ENCODE data around the gene RNF157.

RNF157 gene

DNA sequence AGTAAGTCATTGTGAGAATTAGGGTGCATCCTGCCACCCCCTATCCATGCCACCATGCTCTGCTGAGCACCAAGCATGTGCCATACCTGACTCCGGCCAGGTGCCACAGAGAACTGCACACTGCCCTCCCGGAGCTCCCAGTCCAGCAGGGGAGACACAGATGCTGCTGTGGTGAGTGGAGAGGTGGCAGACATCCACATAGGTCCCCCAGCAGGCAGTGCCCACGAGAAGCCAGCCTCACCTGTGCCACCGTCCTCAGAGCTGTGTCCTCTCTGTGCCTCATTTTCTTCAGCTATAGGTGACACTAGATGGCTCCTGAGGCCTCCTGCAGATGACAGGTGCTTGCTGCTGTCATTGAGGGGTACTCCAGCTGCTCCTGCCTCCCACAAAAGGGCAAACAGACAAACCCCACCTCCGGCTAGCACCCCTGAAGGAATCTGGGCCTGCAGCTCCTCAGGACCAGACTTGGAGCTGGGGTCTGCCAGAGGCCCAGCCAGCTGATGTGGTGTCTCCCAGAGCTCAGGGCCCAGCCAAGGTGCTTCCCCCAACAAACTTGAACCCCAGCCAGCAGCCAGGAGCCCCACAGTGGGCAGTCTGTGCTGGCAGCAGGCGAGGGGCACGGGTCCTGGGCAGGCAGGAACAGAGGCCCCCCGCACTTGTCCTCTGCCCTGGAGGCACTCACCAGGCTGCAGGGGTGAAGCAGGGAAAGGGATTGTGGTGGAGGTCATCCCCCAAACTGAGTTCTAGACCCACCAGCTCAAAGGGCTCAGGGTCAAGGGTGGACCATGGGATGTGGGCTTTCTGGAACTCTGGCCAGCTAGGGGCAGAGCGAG is 116.3 kb downstream of the RNF157 start:
- DNase-seq (ENCODE audit: low read depth in 2 of 2): no peak

DNA sequence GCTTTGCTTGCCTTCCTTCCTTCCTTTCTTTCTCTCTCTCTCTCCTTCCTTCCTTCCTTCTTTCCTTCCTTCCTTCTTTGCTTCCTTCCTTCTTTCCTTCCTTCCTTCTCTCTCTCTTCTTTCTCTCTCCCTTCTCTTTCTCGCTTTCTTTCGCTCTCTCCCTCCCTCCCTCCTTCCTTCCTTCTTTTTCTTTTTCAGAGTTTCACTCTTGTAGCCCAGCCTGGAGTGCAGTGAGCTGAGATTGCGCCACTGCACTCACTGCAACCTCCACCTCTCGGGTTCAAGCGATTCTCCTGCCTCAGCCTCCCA is 117.1 kb downstream of the RNF157 start:
- no peak for DNase-seq (ENCODE audit: low read depth in 2 of 2)

DNA sequence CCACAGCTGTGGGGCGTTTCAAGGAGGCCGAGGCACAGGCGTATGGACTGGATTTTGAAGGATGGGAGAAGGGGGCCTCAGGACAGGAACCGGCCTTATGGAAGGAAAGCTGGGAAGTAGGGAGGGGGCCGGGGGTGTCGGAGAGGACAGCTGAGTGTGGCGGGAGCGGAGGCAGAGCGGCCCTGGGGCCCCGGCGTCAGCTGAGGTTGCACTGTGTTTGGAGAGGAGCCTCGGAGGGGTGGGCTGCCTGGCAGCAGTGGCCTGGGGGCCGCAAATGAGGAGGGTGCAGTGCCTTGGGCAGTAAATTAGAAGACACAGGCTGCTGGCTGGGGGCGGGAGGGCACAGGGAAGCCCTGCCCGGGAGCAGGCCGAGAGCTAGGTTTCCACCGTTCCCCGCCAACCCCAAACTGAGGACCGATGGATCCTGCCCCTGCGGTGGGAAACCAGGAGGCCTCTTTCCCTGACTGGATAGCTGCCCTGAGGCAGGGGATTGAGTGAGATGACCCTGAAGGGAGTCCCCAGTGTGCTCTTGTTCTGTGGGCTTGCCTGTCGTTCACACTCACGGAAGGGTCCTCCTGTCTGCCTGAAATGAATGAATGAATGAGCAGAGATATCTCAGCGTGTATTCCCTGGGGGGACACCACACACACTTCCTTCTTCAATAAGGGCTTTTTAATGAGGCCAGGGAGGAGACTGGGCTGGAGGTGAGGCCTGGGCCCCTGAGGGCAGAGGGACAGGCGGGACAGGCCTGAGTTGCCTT is 117.7 kb downstream of the RNF157 start:
- no peak for DNase-seq (ENCODE audit: low read depth in 2 of 2)

DNA sequence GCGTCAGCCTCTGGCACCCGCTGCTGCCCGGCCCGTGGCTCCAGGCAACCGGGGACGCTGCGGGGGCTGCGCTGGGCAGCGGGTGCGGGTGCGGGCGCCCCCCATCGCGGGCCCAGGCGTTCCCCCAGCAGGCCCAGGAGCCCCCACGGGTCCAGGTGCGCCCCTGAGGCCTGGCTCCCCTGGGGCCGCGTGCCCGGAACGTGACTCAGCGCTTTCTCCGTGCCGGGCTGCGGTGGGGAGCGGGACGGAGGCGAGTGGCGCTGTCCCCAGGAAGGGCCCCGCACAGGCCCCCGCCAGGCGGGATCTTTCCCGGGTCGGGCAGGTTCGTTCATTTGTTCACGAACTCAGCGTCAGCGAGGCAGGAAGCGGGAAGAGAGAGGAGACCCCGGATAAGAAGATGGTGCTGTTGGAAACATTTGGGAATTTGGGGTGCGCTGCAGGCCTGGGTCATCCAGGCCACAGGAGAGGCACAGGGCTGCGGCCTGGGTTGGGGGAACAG is 118.3 kb downstream of the RNF157 start:
- DNase-seq (ENCODE audit: low read depth in 2 of 2): peak in 1 of 2 donors; percentile 30

DNA sequence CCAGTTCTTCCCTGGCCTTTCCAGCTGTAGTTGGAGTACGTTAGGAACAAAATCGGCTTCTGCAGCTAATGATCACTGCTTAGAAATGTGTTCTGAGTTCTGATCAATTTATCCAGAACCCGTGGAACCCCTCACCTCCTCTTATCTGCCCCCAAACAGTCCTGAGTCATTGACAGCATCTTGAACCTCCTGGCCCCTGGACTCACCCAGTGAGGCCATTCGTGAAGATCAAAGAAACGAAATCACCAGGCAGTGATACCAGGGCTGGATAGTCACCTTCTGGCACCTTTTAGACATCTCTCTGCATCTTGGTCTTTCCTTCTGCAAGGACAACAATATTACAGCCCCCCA is 119.7 kb downstream of the RNF157 start:
- no peak for DNase-seq (ENCODE audit: low read depth in 2 of 2)

DNA sequence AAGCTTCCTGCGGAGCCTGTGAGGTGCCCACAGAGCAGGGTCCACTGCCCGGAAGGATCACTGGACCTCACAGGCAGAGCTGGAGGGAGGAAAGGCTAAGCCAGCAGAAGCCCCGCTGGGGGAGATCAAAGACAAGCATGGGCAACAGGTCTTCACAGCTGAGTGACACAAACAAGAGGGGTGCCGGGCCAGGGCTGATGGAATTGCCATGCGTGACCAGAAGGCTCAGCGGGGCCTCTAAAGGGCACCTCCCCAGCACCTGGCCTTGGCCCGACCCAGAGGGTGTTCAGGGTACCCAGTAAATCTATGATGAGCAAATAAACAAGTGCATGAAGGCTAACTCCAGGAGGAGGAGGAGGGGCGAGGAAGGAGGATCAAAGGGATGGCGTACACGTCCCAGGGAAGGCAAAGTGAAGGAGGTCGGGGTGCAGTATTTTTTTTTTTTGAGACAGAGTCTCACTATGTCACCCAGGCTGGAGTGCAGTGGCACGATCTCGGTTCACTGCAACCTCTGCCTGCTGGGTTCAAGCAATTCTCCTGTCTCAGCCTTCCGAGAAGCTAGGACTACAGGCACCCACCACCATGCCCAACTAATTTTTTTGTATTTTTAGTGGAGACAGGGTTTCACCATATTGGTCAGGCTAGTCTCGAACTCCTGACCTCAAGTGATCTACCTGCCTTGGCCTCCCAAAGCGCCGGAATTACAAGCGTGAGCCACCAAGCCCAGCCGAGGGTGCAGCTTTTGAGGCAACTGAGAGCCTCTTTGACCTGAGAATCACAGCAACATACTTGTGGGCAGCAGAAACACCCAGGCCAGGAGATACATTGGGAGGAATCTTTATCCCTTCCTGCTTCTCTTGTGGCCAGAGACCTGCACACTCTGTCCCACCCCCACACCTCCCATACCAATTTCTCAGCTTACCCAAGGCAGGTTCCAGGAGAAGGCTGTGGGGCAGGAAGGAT is 120.6 kb downstream of the RNF157 start:
- DNase-seq (ENCODE audit: low read depth in 2 of 2): no peak

DNA sequence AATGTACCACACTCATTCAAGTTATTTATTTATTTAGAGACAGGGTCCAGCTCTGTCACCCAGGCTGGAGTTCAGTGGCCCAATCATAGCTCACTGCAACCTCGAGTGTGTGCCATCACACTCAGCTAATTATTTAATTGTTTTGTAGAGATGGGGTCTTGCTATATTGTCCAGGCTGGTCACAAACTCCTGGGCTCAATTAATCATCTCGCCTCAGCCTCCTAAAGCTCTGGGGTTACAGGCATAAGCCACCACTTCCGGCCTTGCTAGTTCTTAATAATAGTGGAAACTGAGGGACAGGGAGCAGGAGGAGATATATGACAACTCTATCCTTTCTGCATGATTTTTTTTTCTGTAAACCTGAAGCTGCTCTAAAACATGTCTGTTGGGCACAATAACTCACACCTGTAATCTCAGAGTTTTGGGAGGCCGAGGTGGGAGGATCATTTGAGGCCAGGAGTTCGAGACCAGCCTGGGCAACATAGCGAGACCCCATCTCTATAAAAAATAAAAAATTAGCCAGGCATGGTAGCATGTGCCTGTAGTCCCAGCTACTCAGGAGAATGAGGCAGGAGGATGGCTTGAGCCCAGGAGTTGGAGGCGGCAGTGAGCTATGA is 125.0 kb downstream of the RNF157 start:
- no peak for DNase-seq (ENCODE audit: low read depth in 2 of 2)

DNA sequence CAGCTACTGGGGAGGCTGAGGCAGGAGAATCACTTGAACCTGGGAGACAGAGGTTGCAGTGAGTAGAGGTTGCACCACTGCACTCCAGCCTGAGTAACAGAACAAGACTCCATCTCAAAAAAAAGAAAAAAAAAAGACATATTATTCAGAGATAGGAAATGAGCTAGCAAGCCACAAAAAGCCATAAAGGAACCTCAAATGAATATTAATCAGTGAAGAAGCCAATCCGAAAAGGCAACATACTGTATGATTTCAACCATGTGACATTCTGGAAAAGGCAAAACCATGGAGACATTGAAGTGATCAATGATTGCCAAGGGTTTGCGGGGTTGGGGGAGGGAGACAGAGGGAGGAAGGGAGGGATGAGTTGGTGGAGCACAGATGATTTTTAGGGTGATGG is 128.3 kb downstream of the RNF157 start:
- DNase-seq (ENCODE audit: low read depth in 2 of 2): no peak

DNA sequence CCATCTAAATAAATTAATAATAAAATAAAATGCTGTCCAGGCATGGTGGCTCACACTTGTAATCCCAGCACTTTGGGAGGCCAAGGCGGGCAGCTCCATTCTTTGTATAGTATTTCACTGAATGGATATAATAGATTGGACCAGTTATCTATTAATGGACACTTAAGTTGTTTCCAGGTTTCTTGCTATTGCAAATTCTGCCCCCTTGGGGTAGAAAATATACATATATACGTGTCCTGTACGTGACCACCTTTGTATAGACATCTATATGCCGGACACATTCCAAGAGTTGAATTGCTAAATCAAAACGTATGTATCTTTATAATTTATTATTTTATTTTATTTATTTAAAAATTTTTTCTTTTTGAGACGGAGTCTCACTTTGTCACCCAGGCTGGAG is 132.8 kb downstream of the RNF157 start:
- no peak for DNase-seq (ENCODE audit: low read depth in 2 of 2)

DNA sequence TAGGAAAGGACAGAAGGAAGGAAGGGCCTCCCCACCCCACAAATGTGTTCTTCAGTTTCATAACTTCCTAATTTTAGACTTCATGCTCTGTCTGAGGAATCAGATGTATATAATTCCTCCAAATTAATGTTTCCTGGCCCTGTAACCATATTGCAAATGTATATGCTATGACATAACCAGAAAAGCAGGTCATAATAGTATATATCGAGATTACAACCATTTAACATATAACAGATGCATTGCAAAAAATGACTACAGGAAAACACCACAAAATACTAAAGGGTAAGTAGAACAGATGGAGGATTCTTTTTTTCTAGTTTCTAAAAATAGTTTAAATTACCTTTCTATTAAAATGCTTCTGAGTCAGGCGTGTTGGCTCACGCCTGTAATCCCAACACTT is 133.6 kb downstream of the RNF157 start:
- no peak for DNase-seq (ENCODE audit: low read depth in 2 of 2)

DNA sequence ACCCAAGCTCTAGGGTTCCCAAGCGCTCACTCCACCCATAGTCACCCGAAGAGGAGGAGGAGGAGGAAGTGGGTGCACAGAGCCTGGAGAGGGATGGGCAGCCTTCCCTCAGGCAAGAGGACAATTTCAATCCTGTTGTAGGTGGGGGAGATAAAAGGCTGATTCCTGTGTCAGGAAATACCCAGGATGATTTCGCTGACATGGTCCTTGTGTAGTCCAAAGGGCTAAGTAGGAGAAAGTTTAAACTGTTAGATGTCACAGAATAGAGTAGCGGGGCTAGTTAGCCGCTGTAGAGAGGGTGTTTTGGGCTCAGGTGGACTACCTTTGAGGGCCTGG is 135.4 kb downstream of the RNF157 start:
- no peak for DNase-seq (ENCODE audit: low read depth in 2 of 2)

DNA sequence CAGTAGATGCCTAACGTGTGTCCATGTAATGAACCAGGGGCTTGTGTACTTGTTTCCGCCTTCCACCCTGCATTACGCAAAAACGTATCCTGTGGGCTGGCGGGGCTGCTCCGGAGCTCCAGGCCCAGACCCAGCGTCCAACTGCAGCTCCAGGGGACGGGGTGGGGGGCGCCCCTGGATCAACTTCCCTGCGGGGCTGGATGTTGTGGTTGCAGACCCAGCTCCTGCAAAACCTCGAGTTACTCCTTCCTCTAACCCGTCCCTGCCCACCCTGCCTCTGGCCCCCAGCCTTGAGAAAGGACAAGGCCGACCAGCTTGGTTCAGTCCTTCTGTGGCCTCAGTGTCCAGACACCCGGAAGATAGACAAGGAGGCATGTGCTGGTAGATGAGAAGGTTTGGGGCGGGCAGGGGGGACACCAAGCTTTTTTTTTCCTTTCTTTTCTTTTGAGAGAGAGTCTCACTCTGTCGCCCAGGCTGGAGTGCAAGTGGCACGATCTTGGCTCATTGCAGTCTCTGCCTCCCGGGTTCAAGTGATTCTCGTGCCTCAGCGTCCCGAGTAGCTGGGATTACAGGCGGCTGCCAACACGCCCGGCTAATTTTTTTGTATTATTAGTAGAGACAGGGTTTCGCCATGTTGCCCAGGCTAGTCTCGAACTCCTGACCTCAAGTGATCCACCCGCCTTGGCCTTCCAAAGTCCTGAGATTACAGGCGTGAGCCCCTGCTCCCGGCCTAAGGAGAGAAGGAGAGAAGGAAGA is 136.0 kb downstream of the RNF157 start:
- DNase-seq (ENCODE audit: low read depth in 2 of 2): no peak

DNA sequence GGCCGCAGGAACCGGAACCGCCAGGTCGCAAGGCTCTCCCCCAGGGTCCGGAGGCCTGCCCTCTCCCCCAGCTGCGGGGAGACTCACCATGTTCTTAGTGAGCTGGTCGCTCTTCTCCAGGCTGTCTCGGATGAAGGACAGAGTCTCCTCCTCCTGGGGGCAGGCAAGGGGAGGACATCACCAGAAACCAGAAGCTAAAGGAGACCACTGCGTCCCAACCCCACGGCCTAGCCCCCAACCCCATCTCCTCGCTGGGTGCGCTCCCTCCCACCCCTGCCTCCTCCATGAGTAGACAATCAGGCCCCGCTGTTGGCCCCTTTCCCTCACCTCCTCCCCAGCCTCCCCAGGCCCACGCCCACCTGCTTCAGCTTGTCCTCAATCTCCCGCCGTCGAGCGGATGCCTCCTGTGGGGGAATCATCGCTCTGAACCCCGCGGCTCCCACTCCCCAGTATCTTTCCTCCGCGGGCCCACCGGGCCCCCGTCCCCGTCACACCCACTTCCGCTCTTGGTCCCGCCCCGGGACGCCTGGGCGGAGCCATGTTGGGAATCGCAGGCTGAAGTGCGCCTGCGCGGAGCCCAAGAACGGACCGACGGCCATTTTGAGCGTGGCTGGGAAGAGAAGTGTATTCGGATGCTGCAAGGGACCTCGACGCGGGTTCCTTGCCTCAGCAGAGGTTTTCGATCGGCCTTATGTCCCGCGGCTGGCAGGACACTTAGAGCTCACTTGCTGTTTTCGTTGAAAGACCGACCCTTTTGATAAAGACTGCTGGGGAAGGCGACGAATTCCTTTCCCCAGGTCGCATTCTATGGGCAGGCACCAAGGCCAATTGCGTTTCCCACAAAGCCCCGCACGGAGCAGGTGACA is 136.8 kb downstream of the RNF157 start, which contains the start of gene EXOC7:
Gene EXOC7 (minus strand): TSS at position 514 of the 866 bp plus-strand sequence. CDS start 95 bp downstream, at position 419.
- DNase-seq (ENCODE audit: low read depth in 2 of 2): peak; percentile 86

DNA sequence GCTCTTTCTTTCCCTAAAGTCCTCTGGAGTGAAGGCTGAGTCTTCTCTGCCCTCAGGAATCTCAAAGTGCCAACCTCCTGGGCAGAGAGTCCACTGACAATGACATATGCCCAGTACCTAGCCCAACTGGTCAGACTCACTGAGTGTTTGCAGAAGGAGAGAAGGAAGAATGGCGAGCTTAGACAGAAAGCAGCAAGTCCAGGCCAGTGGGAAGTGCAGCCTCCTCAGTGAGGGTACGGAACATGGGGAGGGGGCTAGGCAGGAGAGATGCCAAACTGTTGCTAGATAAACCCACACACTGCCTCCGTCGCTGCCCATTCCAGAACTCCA is 137.4 kb downstream of the RNF157 start:
- no peak for DNase-seq (ENCODE audit: low read depth in 2 of 2)

DNA sequence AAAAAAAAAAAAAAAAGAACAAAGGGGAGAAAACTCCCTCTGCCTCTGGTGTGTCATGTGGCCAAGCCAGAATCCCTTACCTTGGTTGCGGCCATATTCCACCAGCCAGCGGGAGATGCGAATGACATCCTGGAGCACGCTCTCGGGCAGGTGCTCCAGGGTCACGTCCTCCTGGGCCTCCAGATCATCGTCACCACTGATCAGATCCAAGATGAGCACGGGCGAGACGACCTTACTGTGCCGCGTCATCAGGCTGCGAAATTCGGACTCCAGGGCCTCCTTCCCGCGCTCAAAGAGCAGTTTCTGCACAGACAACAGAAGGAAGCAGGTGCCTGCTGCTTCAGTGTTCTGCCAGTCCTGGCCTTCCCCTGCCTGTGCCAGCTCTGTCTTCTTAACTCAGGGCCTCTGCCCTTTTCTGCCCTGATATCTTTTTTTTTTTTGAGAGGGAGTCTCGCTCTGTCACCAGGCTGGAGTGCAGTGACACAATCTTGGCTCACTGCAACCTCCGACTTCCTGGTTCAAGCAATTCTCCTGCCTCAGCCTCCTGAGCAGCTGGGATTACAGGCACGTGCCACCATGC is 142.5 kb downstream of the RNF157 start:
- DNase-seq (ENCODE audit: low read depth in 2 of 2): no peak

DNA sequence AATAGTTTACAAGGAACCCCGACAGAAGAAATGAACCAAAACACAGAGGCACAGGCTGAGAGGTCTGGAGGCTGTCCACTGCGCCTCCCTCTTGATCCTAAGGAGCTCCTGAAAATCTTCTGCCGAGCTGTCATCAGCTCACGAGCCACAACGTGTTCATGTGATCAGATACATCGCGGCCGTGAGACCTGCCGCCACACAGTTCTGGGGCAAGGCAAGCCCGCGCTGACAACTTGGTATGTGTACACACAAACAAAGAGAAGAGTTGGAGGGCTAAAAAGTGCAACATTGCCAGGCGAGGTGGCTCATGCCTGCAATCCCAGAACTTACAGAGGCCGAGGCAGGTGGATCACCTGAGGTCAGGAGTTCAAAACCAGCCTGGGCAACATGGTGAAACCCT is 144.3 kb downstream of the RNF157 start:
- no peak for DNase-seq (ENCODE audit: low read depth in 2 of 2)

DNA sequence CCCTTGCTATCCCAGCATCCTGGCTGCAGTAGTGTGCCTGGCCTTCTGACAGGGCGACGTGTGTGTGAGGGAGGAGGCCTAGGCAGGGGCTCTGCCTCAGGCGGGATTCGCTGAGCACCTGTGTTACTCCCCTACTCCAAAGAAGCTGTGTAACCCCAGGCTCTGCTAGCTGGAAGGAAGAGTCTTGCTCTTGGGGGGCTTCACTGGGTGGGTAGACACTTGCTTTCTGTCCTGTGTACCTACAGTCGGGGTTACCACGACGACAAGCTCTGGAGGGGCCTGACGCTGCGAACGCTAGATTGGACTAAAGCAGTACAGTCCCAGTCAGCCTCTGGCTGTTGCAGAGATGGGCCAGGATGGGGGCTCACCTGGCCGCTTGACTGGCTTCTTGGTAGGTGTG is 146.2 kb downstream of the RNF157 start:
- no peak for DNase-seq (ENCODE audit: low read depth in 2 of 2)

DNA sequence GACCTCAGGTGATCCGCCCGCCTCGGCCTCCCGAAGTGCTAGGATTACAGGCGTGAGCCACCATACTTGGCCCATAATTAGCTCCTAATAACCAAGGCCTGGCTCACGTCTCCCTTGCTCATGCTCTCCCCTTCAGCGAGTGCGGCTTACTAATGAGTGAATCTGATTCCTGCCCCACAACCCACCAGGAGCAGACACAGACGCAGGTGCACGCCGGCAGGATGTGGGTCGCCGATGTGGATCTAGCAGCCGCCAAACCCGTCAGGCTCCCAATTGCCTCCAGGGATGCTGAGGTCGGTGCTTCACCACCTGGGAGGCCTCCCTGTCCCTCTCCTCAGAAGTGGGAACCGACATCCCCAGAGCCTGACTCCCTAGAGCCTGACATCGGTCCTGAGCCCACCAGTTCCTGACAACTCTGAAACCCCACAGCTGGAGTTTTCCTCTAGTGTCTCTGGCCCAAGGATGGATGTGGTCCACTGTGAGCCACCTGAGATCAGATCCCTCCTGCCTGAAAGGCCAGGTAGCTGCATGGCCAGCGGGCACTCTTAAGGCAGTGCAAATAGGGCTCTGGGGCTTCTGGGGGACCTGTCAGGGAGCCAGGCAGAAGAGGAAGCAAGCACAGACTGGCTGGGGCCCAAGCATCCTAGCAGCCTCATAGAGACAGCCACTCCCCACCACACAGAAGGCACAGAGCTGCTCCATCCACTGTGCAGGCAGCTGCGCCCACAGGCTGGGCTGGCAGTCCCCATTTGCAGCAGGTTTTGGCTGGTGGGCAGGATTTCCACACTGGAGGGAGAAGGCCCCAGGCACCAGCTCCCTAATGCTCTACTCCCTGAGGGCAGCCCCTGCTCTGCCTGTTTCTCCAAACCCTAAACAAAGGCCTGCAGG is 147.5 kb downstream of the RNF157 start:
- DNase-seq (ENCODE audit: low read depth in 2 of 2): no peak

All from activated CD4-positive, alpha-beta T cell treated with anti-CD3 and anti-CD28 coated beads for 24 hours (primary cell).